ENCODE measurements around the gene PHACTR3.

The PHACTR3 gene

GRCh38 chr20:59676126-59676850 lies 71.9 kb downstream of the PHACTR3 start:
- no peak for DNase-seq

GRCh38 chr20:59676851-59677182 lies 72.5 kb downstream of the PHACTR3 start:
- DNase-seq: no peak

- no peak for DNase-seq
Observed at GRCh38 chr20:59677586-59677985, 73.2 kb downstream of the PHACTR3 start.

GRCh38 chr20:59678288-59678687 lies 73.9 kb downstream of the PHACTR3 start:
- DNase-seq: no peak

GRCh38 chr20:59678951-59679350 lies 74.6 kb downstream of the PHACTR3 start:
- DNase-seq: no peak

GRCh38 chr20:59680148-59680650 lies 75.9 kb downstream of the PHACTR3 start:
- no peak for DNase-seq

GRCh38 chr20:59680852-59681251 lies 76.5 kb downstream of the PHACTR3 start:
- no peak for DNase-seq

- DNase-seq: no peak
Observed at GRCh38 chr20:59682603-59683002, 78.3 kb downstream of the PHACTR3 start.

GRCh38 chr20:59683181-59683580 lies 78.8 kb downstream of the PHACTR3 start:
- no peak for DNase-seq

- DNase-seq: no peak
Observed at GRCh38 chr20:59684685-59685242, 80.4 kb downstream of the PHACTR3 start.

- DNase-seq: no peak
Observed at GRCh38 chr20:59686404-59687346, 82.3 kb downstream of the PHACTR3 start.

- DNase-seq: no peak
Observed at GRCh38 chr20:59688356-59688755, 84.0 kb downstream of the PHACTR3 start.

- DNase-seq: no peak
Observed at GRCh38 chr20:59688999-59689398, 84.7 kb downstream of the PHACTR3 start.

GRCh38 chr20:59690101-59690500 lies 85.8 kb downstream of the PHACTR3 start:
- DNase-seq: no peak

GRCh38 chr20:59690976-59691375 lies 86.6 kb downstream of the PHACTR3 start:
- DNase-seq: no peak

GRCh38 chr20:59692139-59692538 lies 87.8 kb downstream of the PHACTR3 start:
- DNase-seq: no peak

- no peak for DNase-seq
Observed at GRCh38 chr20:59693587-59693986, 89.2 kb downstream of the PHACTR3 start.

- DNase-seq: no peak
Observed at GRCh38 chr20:59696476-59696875, 92.1 kb downstream of the PHACTR3 start.

- DNase-seq: no peak
Observed at GRCh38 chr20:59697068-59697467, 92.7 kb downstream of the PHACTR3 start.

- DNase-seq: no peak
Observed at GRCh38 chr20:59698598-59698997, 94.3 kb downstream of the PHACTR3 start.

- DNase-seq: no peak
Observed at GRCh38 chr20:59701236-59701635, 96.9 kb downstream of the PHACTR3 start.

- no peak for DNase-seq
Observed at GRCh38 chr20:59703046-59703445, 98.7 kb downstream of the PHACTR3 start.

- DNase-seq: no peak
Observed at GRCh38 chr20:59705651-59706399, 101.5 kb downstream of the PHACTR3 start.

All from activated CD4-positive, alpha-beta T cell treated with anti-CD3 and anti-CD28 coated beads, Interleukin-10, Interleukin-2, amounts not matched to agents 100 ng/mL and 50 ng/mL, durations not matched to agents 16 hours and 8 hours (primary cell).